Nephron (organoid): ENCODE results near the gene IL32.
A peak's percentile ranks its signal among the peaks of the same experiment; 100 is the strongest.

Source experiments
- H3K27ac Mint-ChIP-seq, 3 experiments: 2 replicates each; pipeline ENCODE4 v1.8.0; 2020; ENCODE audit warnings: mixed read lengths in 3 of 3, mild to moderate bottlenecking in 2 of 3, moderate library complexity in 1 of 3
- H3K27me3 Mint-ChIP-seq: 2 replicates; pipeline ENCODE4 v1.8.0; 2021; ENCODE audit warnings: low read depth, mild to moderate bottlenecking, moderate library complexity, mixed read lengths
- H3K36me3 Mint-ChIP-seq: 2 replicates; pipeline ENCODE4 v1.8.0; 2020; ENCODE audit warnings: low read depth, mixed read lengths
- H3K4me1 Mint-ChIP-seq: 2 replicates; pipeline ENCODE4 v1.8.0; 2020; ENCODE audit warnings: mixed read lengths
- H3K4me3 Mint-ChIP-seq, 3 experiments: 2 replicates each; pipeline ENCODE4 v1.8.0; 2020; ENCODE audit warnings: mild to moderate bottlenecking in 3 of 3, mixed read lengths in 3 of 3, moderate library complexity in 2 of 3
- H3K9me3 Mint-ChIP-seq: 2 replicates; pipeline ENCODE4 v1.8.0; 2020; ENCODE audit warnings: mixed read lengths
- TF ChIP-seq, protein P1 (sequence below), 3 experiments: fragments of 200-600 bp; sonication (generic); IDR thresholded peaks; one replicate each; pipeline ENCODE4 v1.5.0; 2021; ENCODE audit warnings: antibody characterized with exemption in 3 of 3; ENCODE audit not compliant: unreplicated experiment in 3 of 3

IL32 gene

GRCh38 chr16:3027489-3027795 lies 38.0 kb upstream of the IL32 start:
- H3K9me3 Mint-ChIP-seq = no peaks in the 10 kb centered on the region
- H3K27me3 Mint-ChIP-seq = peaks cover 25% of the 10 kb centered on the region
- H3K27ac Mint-ChIP-seq = no peak overlapping the region
- peaks cover 12% of the 10 kb centered on the region for H3K36me3 Mint-ChIP-seq
- H3K4me3 Mint-ChIP-seq = peak overlapping the region in 1 of 3 experiments; percentile 23
- TF ChIP-seq, protein P1, sequence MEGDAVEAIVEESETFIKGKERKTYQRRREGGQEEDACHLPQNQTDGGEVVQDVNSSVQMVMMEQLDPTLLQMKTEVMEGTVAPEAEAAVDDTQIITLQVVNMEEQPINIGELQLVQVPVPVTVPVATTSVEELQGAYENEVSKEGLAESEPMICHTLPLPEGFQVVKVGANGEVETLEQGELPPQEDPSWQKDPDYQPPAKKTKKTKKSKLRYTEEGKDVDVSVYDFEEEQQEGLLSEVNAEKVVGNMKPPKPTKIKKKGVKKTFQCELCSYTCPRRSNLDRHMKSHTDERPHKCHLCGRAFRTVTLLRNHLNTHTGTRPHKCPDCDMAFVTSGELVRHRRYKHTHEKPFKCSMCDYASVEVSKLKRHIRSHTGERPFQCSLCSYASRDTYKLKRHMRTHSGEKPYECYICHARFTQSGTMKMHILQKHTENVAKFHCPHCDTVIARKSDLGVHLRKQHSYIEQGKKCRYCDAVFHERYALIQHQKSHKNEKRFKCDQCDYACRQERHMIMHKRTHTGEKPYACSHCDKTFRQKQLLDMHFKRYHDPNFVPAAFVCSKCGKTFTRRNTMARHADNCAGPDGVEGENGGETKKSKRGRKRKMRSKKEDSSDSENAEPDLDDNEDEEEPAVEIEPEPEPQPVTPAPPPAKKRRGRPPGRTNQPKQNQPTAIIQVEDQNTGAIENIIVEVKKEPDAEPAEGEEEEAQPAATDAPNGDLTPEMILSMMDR (IDR thresholded peaks at IDR 0.05; ENCODE audit: unreplicated experiment in 3 of 3) = no peak
- H3K4me1 Mint-ChIP-seq = peaks cover 20% of the 10 kb centered on the region

- Mint-ChIP-seq H3K27me3 (peaks cover 32% of the 10 kb centered on the region), H3K36me3 (peaks cover 12% of the 10 kb centered on the region), H3K4me1 (peaks cover 13% of the 10 kb centered on the region), H3K4me3 (no peak overlapping the region), H3K27ac (no peak overlapping the region), H3K9me3 (no peaks in the 10 kb centered on the region)
- TF ChIP-seq, protein P1 (IDR thresholded peaks at IDR 0.05; ENCODE audit: unreplicated experiment in 3 of 3) = peak; percentile 78 to 91 (median 80)
Observed at GRCh38 chr16:3027983-3028715, 37.3 kb upstream of the IL32 start.

GRCh38 chr16:3028716-3029319 lies 36.6 kb upstream of the IL32 start:
- H3K36me3 Mint-ChIP-seq = peaks cover 12% of the 10 kb centered on the region
- H3K27me3 Mint-ChIP-seq = peaks cover 39% of the 10 kb centered on the region
- TF ChIP-seq, protein P1 (IDR thresholded peaks at IDR 0.05; ENCODE audit: unreplicated experiment in 3 of 3) = no peak
- H3K9me3 Mint-ChIP-seq = no peaks in the 10 kb centered on the region
- no peak overlapping the region for H3K27ac Mint-ChIP-seq
- peaks cover 11% of the 10 kb centered on the region for H3K4me1 Mint-ChIP-seq
- H3K4me3 Mint-ChIP-seq = no peak overlapping the region

GRCh38 chr16:3029491-3030221 lies 35.8 kb upstream of the IL32 start:
- H3K9me3 Mint-ChIP-seq = no peaks in the 10 kb centered on the region
- H3K4me1 Mint-ChIP-seq = peaks cover 4% of the 10 kb centered on the region
- H3K27me3 Mint-ChIP-seq = peaks cover 47% of the 10 kb centered on the region
- TF ChIP-seq, protein P1 (IDR thresholded peaks at IDR 0.05; ENCODE audit: unreplicated experiment in 3 of 3) = no peak
- H3K27ac Mint-ChIP-seq = no peak overlapping the region
- H3K4me3 Mint-ChIP-seq = no peak overlapping the region
- H3K36me3 Mint-ChIP-seq = peaks cover 9% of the 10 kb centered on the region

- Mint-ChIP-seq H3K9me3 (no peaks in the 10 kb centered on the region), H3K27ac (no peak overlapping the region), H3K4me1 (peaks cover 4% of the 10 kb centered on the region), H3K27me3 (peaks cover 56% of the 10 kb centered on the region), H3K4me3 (no peak overlapping the region), H3K36me3 (peaks cover 9% of the 10 kb centered on the region)
- TF ChIP-seq, protein P1 (IDR thresholded peaks at IDR 0.05; ENCODE audit: unreplicated experiment in 3 of 3) = no peak
Observed at GRCh38 chr16:3030222-3031212, 34.9 kb upstream of the IL32 start.
